Activated CD4-positive, alpha-beta T cell treated with anti-CD3 and anti-CD28 coated beads, Interleukin-2, Interleukin-4, amounts not matched to agents 100 ng/mL and 50 ng/mL, durations not matched to agents 16 hours and 8 hours (primary cell): Measurements from ENCODE around the gene LDLRAD2.

Experiments used
- DNase-seq: peaks from one replicate; pipeline ENCODE4 v3.0.0-alpha.2; 2020; ENCODE audit warnings: low spot score

The LDLRAD2 gene

GRCh38 chr1:21842606-21843162 is 30.6 kb downstream of the LDLRAD2 start:
- DNase-seq = no peak

- no peak for DNase-seq
These were observed 31.1 kb downstream of the LDLRAD2 start for GRCh38 chr1:21843208-21843607.

- DNase-seq = no peak
These were observed 31.9 kb downstream of the LDLRAD2 start for GRCh38 chr1:21843996-21844395.

- DNase-seq = no peak
These were observed 33.9 kb downstream of the LDLRAD2 start for GRCh38 chr1:21845646-21846641.

- no peak for DNase-seq
These were observed 35.4 kb downstream of the LDLRAD2 start for GRCh38 chr1:21847223-21848205.

GRCh38 chr1:21848524-21849174 is 36.6 kb downstream of the LDLRAD2 start:
- no peak for DNase-seq

- no peak for DNase-seq
These were observed 38.0 kb downstream of the LDLRAD2 start for GRCh38 chr1:21849909-21850576.

- no peak for DNase-seq
These were observed 39.6 kb downstream of the LDLRAD2 start for GRCh38 chr1:21851430-21852250.

GRCh38 chr1:21852282-21853130 is 40.4 kb downstream of the LDLRAD2 start:
- peak; percentile 20 for DNase-seq

GRCh38 chr1:21853131-21853427 is 41.0 kb downstream of the LDLRAD2 start:
- DNase-seq = no peak

- DNase-seq = no peak
These were observed 42.2 kb downstream of the LDLRAD2 start for GRCh38 chr1:21854090-21854750.

- no peak for DNase-seq
These were observed 42.7 kb downstream of the LDLRAD2 start for GRCh38 chr1:21854751-21855131.

GRCh38 chr1:21855257-21856096 is 43.4 kb downstream of the LDLRAD2 start:
- no peak for DNase-seq

GRCh38 chr1:21857142-21857839 is 45.2 kb downstream of the LDLRAD2 start:
- no peak for DNase-seq

- DNase-seq = no peak
These were observed 46.0 kb downstream of the LDLRAD2 start for GRCh38 chr1:21857840-21858670.

GRCh38 chr1:21859669-21860179 is 47.7 kb downstream of the LDLRAD2 start:
- DNase-seq = no peak
